GM12878 (cell line): ENCODE measurements around the gene CKS2. TPM values are rescaled to one million over a fixed set of nuclear protein-coding genes. Genes with fewer than 3 reads are reported as not detected.

Source experiments
- CEBPB ChIP-seq, 2 experiments: fragments of 150-350 bp in 1 of 2; IDR thresholded peaks; 2 replicates each; pipeline ENCODE4 v1.6.1; 2012 to 2014; ENCODE audit warnings: low read depth in 2 of 2, low read length in 2 of 2, borderline replicate concordance in 1 of 2, inconsistent platforms in 1 of 2
- CEBPZ ChIP-seq: fragments of 150-350 bp; IDR thresholded peaks from 2 replicates; pipeline ENCODE4 v1.6.1; 2016; ENCODE audit warnings: low read depth, low read length
- E2F8 ChIP-seq: fragments of 450-650 bp; IDR thresholded peaks from 2 replicates; pipeline ENCODE4 v1.6.1; 2018; ENCODE audit warnings: mild to moderate bottlenecking, low read depth, moderate library complexity; ENCODE audit not compliant: partially characterized antibody
- EGR1 ChIP-seq, 2 experiments: IDR thresholded peaks; 1 replicate in 1 of 2; 2 replicates in 1 of 2; pipeline ENCODE4 v1.6.1; 2011 to 2012; ENCODE audit warnings: low read depth in 2 of 2, low read length in 2 of 2, borderline replicate concordance in 1 of 2, mild to moderate bottlenecking in 1 of 2, moderate library complexity in 1 of 2
- ELK1 ChIP-seq: IDR thresholded peaks from 2 replicates; pipeline ENCODE4 v1.6.1; 2012; ENCODE audit warnings: low read depth, low read length, improper control_type of control experiment
- FOXK2 ChIP-seq: fragments of 450-650 bp; IDR thresholded peaks from 2 replicates; pipeline ENCODE4 v1.6.1; 2017; ENCODE audit warnings: mild to moderate bottlenecking, moderate library complexity
- HDGF ChIP-seq: fragments of 450-650 bp; IDR thresholded peaks from 2 replicates; pipeline ENCODE4 v1.6.1; 2016; ENCODE audit warnings: antibody characterized with exemption
- MAX ChIP-seq: IDR thresholded peaks from 2 replicates; pipeline ENCODE4 v1.6.1; 2012; ENCODE audit warnings: low read depth, low read length, improper control_type of control experiment
- NRF1 ChIP-seq: conservative IDR thresholded peaks from 2 replicates; pipeline ENCODE4 v1.6.1; 2011; ENCODE audit warnings: mild to moderate bottlenecking, low read depth, low read length, improper control_type of control experiment
- PML ChIP-seq: IDR thresholded peaks from 2 replicates; pipeline ENCODE4 v1.6.1; 2012; ENCODE audit warnings: low read length, inconsistent platforms
- RCOR1 ChIP-seq: conservative IDR thresholded peaks from 2 replicates; pipeline ENCODE4 v1.6.1; 2012; ENCODE audit warnings: low read depth, low read length, improper control_type of control experiment
- SREBF2 ChIP-seq: IDR thresholded peaks from 2 replicates; pipeline ENCODE4 v1.6.1; 2012; ENCODE audit warnings: mild to moderate bottlenecking, low read length
- TCF12 ChIP-seq: IDR thresholded peaks from 2 replicates; pipeline ENCODE4 v1.6.1; 2011; ENCODE audit warnings: low read depth, mild to moderate bottlenecking, low read length
- TCF3 ChIP-seq: IDR thresholded peaks from 2 replicates; pipeline ENCODE4 v1.6.1; 2012; ENCODE audit warnings: low read depth, mild to moderate bottlenecking, low read length, borderline replicate concordance; ENCODE audit not compliant: insufficient read depth
- TCF7 ChIP-seq: IDR thresholded peaks from 2 replicates; pipeline ENCODE4 v1.6.1; 2014; ENCODE audit warnings: antibody characterized with exemption, borderline replicate concordance
- ZNF217 ChIP-seq: fragments of 450-650 bp; IDR thresholded peaks from 2 replicates; pipeline ENCODE4 v1.6.1; 2017; ENCODE audit warnings: antibody characterized with exemption, mild to moderate bottlenecking
- ZNF592 ChIP-seq: fragments of 450-650 bp; IDR thresholded peaks from 2 replicates; pipeline ENCODE4 v1.6.1; 2017; ENCODE audit warnings: mild to moderate bottlenecking, moderate library complexity
- polyA plus RNA-seq, 11 experiments: library from polyadenylated mRNA; depleted of rRNA in 4 of 11; unstranded in 6 of 11; stranded (reverse) in 5 of 11; fragments of >200 nt; fragmentation: Nextera tagmentation in 4 of 11; fragmentation: Illumina TruSeq in 1 of 11; extraction: Ambion mirVana in 4 of 11; extraction: Trizol in 1 of 11; gene quantifications; 1 replicate in 1 of 11; 2 replicates in 10 of 11; pipeline versions ENCODE4 v1.2.1 to v1.2.3, GENCODE V29; 2011 to 2016; ENCODE audit warnings: inconsistent platforms in 2 of 11, missing spikeins in 2 of 11, low read depth in 1 of 11
- total RNA-seq, 4 experiments: library from RNA; depleted of rRNA in 3 of 4; stranded (reverse); fragments of >200 nt in 3 of 4; fragmentation: Illumina TruSeq in 1 of 4; extraction: Trizol in 1 of 4; gene quantifications; 2 replicates each; pipeline versions ENCODE4 v1.2.1 to v1.2.3, GENCODE V29; 2013 to 2021

The CKS2 gene
- total and polyA plus RNA-seq, 10 of the 15 experiments (the other 5 are each of a cell fraction or from before 2014, with no cell fraction given): 172 to 1,251 (median 503) TPM

- peak; percentile 76; the same call in 1 of the 2 replicates for TF ChIP-seq ZNF592
- no peak for TF ChIP-seq CEBPB (IDR thresholded peaks at IDR 0.05; ENCODE audit: borderline replicate concordance in 1 of 2, low read depth in 2 of 2, low read length in 2 of 2)
- no peak for TF ChIP-seq TCF7
- TF ChIP-seq CEBPZ: no peak
- TF ChIP-seq SREBF2: peak; percentile 58
- no peak for TF ChIP-seq ZNF217
- peak; percentile 98 for TF ChIP-seq ELK1
- TF ChIP-seq E2F8: peak; percentile 83
- peak; percentile 55; the same call in 1 of the 2 replicates for TF ChIP-seq TCF12
- TF ChIP-seq TCF3: no peak
- no peak for TF ChIP-seq FOXK2
- TF ChIP-seq RCOR1: no peak
- peak; percentile 91 to 100 for TF ChIP-seq EGR1 (IDR thresholded peaks at IDR 0.05; ENCODE audit: borderline replicate concordance in 1 of 2, low read depth in 2 of 2, low read length in 2 of 2)
- TF ChIP-seq PML: peak; percentile 98
- TF ChIP-seq HDGF: 0 out of 2 replicates have a peak, but pooled peaks have one; percentile 19
- peak; percentile 100 for TF ChIP-seq MAX
- TF ChIP-seq NRF1: peak; percentile 65
Measured at GRCh38 chr9:89318123-89319014, 7.4 kb downstream of the CKS2 start, which contains the start of gene SECISBP2 (continued).
